Measurements from ENCODE around the gene CSRNP3.

CSRNP3 gene

GRCh38 chr2:165609672-165610071 lies 140.2 kb downstream of the CSRNP3 start:
- Histone ChIP-seq H3K4me3 (replicated peaks; ENCODE audit: low read depth, low read length) (no peak overlapping the region), H3K27me3 (replicated peaks; ENCODE audit: control insufficient read depth, insufficient read depth, low read length) (no peaks in the 10 kb centered on the region), H3K36me3 (ENCODE audit: control insufficient read depth, insufficient read depth, low read length) (no peaks in the 10 kb centered on the region)
- TF ChIP-seq, protein P1, sequence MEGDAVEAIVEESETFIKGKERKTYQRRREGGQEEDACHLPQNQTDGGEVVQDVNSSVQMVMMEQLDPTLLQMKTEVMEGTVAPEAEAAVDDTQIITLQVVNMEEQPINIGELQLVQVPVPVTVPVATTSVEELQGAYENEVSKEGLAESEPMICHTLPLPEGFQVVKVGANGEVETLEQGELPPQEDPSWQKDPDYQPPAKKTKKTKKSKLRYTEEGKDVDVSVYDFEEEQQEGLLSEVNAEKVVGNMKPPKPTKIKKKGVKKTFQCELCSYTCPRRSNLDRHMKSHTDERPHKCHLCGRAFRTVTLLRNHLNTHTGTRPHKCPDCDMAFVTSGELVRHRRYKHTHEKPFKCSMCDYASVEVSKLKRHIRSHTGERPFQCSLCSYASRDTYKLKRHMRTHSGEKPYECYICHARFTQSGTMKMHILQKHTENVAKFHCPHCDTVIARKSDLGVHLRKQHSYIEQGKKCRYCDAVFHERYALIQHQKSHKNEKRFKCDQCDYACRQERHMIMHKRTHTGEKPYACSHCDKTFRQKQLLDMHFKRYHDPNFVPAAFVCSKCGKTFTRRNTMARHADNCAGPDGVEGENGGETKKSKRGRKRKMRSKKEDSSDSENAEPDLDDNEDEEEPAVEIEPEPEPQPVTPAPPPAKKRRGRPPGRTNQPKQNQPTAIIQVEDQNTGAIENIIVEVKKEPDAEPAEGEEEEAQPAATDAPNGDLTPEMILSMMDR (IDR thresholded peaks at IDR 0.05; ENCODE audit: insufficient read depth, low read length, poor library complexity, severe bottlenecking) = no peak
- DNase-seq (ENCODE audit: extremely low read depth, insufficient read length) = no peak

- no peak for DNase-seq (ENCODE audit: extremely low read depth, insufficient read length)
- Histone ChIP-seq H3K36me3 (ENCODE audit: control insufficient read depth, insufficient read depth, low read length) (no peaks in the 10 kb centered on the region), H3K4me3 (replicated peaks; ENCODE audit: low read depth, low read length) (no peak overlapping the region), H3K27me3 (replicated peaks; ENCODE audit: control insufficient read depth, insufficient read depth, low read length) (no peaks in the 10 kb centered on the region)
- TF ChIP-seq, protein P1 (IDR thresholded peaks at IDR 0.05; ENCODE audit: insufficient read depth, low read length, poor library complexity, severe bottlenecking) = no peak
Measured at GRCh38 chr2:165610591-165611029, 141.1 kb downstream of the CSRNP3 start.

- Histone ChIP-seq H3K4me3 (replicated peaks; ENCODE audit: low read depth, low read length) (no peak overlapping the region), H3K36me3 (ENCODE audit: control insufficient read depth, insufficient read depth, low read length) (no peaks in the 10 kb centered on the region), H3K27me3 (replicated peaks; ENCODE audit: control insufficient read depth, insufficient read depth, low read length) (no peaks in the 10 kb centered on the region)
- TF ChIP-seq, protein P1 (IDR thresholded peaks at IDR 0.05; ENCODE audit: insufficient read depth, low read length, poor library complexity, severe bottlenecking) = no peak
- DNase-seq (ENCODE audit: extremely low read depth, insufficient read length) = no peak
Measured at GRCh38 chr2:165617741-165618481, 148.4 kb downstream of the CSRNP3 start.

DNA sequence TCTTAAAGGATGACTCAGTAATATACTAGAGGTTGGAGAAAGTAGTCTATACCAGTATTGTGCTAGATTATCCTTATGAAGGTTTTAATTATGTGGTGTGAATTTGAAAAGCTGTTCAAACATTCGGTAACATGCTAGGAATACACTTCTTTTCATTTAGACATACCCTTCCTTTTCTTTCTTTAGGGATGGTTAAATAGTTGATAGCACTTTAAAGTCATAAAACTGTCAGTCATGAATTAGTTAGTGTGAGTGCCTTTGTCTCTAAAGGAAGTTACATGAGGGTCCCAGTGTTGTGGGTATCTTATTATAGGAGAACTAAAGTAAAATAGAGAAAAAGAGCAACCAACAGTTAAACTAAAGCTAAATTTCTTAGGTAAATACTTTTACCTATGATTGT lies 149.3 kb downstream of the CSRNP3 start:
- no peaks in the 10 kb centered on the region for H3K27me3 ChIP-seq (replicated peaks; ENCODE audit: control insufficient read depth, insufficient read depth, low read length)
- no peak for DNase-seq (ENCODE audit: extremely low read depth, insufficient read length)
- H3K4me3 ChIP-seq (replicated peaks; ENCODE audit: low read depth, low read length) = no peak overlapping the region
- no peaks in the 10 kb centered on the region for H3K36me3 ChIP-seq (ENCODE audit: control insufficient read depth, insufficient read depth, low read length)
- TF ChIP-seq, protein P1 (IDR thresholded peaks at IDR 0.05; ENCODE audit: insufficient read depth, low read length, poor library complexity, severe bottlenecking) = no peak

- TF ChIP-seq, protein P1 (IDR thresholded peaks at IDR 0.05; ENCODE audit: insufficient read depth, low read length, poor library complexity, severe bottlenecking) = no peak
- Histone ChIP-seq H3K36me3 (ENCODE audit: control insufficient read depth, insufficient read depth, low read length) (no peaks in the 10 kb centered on the region), H3K27me3 (replicated peaks; ENCODE audit: control insufficient read depth, insufficient read depth, low read length) (no peaks in the 10 kb centered on the region), H3K4me3 (replicated peaks; ENCODE audit: low read depth, low read length) (no peak overlapping the region)
- DNase-seq (ENCODE audit: extremely low read depth, insufficient read length) = no peak
Measured at GRCh38 chr2:165621086-165621560, 151.6 kb downstream of the CSRNP3 start.
